ENCODE measurements around the gene MAPT. TPM values are rescaled to one million over a fixed set of nuclear protein-coding genes. Genes with fewer than 3 reads are reported as not detected.

Gene MAPT
- total and polyA plus RNA-seq, 2 of the 4 experiments (the other 2 are of a cell fraction) = 0.18 to 0.19 TPM

DNA sequence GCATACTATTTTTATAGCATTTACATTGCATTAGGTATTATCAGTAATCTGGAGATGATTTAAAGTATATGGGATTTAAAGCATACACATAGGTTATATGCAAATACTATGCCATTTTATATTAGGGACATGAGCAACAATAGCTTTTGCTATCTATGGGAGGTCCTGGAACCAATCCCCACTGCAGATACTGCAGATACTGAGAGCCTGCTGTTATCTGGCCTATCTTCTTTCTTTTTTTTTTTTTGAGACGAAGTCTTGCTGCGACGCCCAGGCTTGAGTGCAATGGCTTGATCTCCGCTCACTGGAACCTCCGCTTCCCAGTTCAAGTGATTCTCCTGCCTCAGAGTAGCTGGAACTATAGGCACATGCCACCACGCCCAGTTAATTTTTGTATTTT lies 142.1 kb downstream of the MAPT start:
- no peak overlapping the region for H3K4me2 ChIP-seq (ENCODE audit: low read depth, low read length)
- no peak overlapping the region for H3K4me3 ChIP-seq (ENCODE audit: insufficient read depth, low read depth, low read length)
- no peak overlapping the region for H3K14ac ChIP-seq (replicated peaks; ENCODE audit: low read depth, low read length)
- H3K18ac ChIP-seq (ENCODE audit: low read depth, low read length) = no peak overlapping the region
- no peak overlapping the region for H3K23ac ChIP-seq (ENCODE audit: low read depth, low read length)
- no peak overlapping the region for H3K56ac ChIP-seq (ENCODE audit: extremely low read depth, insufficient read depth, low read length)
- peaks cover 11% of the 10 kb centered on the region; the same call in 1 of the 2 replicates for H3K9me1 ChIP-seq (ENCODE audit: insufficient read depth, low read length)
- ChIA-PET POLR2A (ENCODE audit: unreplicated experiment) (no interaction called here), CTCF (no interaction called here)
- in situ Hi-C loops (cut with MboI; ENCODE audit: low sequenced_read_pairs) = no loop called here
- H4K5ac ChIP-seq (ENCODE audit: low read depth, low read length) = no peak overlapping the region
- no peak overlapping the region for H3K27ac ChIP-seq (ENCODE audit: insufficient read depth, low read length)
- H3K27me3 ChIP-seq (ENCODE audit: control insufficient read depth, insufficient read depth, low read length) = no peaks in the 10 kb centered on the region
- no peak overlapping the region for H3K4ac ChIP-seq (ENCODE audit: low read depth, low read length)
- no peaks in the 10 kb centered on the region for H3K4me1 ChIP-seq (ENCODE audit: control insufficient read depth, insufficient read depth, low read length)
- no TSS peak for BruUV-seq (replicated peaks)
- no peak overlapping the region for H2AFZ ChIP-seq (replicated peaks; ENCODE audit: low read length, poor library complexity)
- H3K9me3 ChIP-seq (ENCODE audit: control insufficient read depth, insufficient read depth, low read length) = no peaks in the 10 kb centered on the region
- DNase-seq (no peak), ATAC-seq (ENCODE audit: low read depth) (no peak)
- H3K36me3 ChIP-seq (ENCODE audit: control insufficient read depth, insufficient read depth, low read length) = peaks cover 64% of the 10 kb centered on the region
- peaks cover 22 to 30% of the 10 kb centered on the region in 2 experiments for H3K79me1 ChIP-seq (ENCODE audit: low read depth in 1 of 2, low read length in 2 of 2)
- H2AK9ac ChIP-seq (replicated peaks; ENCODE audit: low read depth, low read length, poor library complexity) = no peak overlapping the region
- no peak overlapping the region for H4K8ac ChIP-seq (ENCODE audit: low read depth in 2 of 2, low read length in 2 of 2)
- WGBS, 2 experiments (ENCODE audit: extremely low coverage in 2 of 2, insufficient read length in 1 of 2) = 100% methylated on average over 1 of the region's 6 CpGs; no CpG with 5 or more reads in 1 of the 2 experiments
- H2BK20ac ChIP-seq (ENCODE audit: low read depth, low read length) = no peak overlapping the region
- H4K91ac ChIP-seq (ENCODE audit: insufficient read depth, low read depth, low read length) = no peak overlapping the region
- no peak for TF ChIP-seq MXI1 (IDR thresholded peaks at IDR 0.05; ENCODE audit: borderline replicate concordance, low read depth, low read length)
- no peak for TF ChIP-seq CEBPB (IDR thresholded peaks at IDR 0.05; ENCODE audit: low read depth, low read length)
- TF ChIP-seq, protein P1, sequence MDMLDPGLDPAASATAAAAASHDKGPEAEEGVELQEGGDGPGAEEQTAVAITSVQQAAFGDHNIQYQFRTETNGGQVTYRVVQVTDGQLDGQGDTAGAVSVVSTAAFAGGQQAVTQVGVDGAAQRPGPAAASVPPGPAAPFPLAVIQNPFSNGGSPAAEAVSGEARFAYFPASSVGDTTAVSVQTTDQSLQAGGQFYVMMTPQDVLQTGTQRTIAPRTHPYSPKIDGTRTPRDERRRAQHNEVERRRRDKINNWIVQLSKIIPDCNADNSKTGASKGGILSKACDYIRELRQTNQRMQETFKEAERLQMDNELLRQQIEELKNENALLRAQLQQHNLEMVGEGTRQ (IDR thresholded peaks at IDR 0.05; ENCODE audit: low read depth, low read length) = no peak
- TF ChIP-seq, protein P2, sequence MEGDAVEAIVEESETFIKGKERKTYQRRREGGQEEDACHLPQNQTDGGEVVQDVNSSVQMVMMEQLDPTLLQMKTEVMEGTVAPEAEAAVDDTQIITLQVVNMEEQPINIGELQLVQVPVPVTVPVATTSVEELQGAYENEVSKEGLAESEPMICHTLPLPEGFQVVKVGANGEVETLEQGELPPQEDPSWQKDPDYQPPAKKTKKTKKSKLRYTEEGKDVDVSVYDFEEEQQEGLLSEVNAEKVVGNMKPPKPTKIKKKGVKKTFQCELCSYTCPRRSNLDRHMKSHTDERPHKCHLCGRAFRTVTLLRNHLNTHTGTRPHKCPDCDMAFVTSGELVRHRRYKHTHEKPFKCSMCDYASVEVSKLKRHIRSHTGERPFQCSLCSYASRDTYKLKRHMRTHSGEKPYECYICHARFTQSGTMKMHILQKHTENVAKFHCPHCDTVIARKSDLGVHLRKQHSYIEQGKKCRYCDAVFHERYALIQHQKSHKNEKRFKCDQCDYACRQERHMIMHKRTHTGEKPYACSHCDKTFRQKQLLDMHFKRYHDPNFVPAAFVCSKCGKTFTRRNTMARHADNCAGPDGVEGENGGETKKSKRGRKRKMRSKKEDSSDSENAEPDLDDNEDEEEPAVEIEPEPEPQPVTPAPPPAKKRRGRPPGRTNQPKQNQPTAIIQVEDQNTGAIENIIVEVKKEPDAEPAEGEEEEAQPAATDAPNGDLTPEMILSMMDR (conservative IDR thresholded peaks at IDR 0.05; ENCODE audit: low read depth, low read length) = no peak
- no peak for TF ChIP-seq NFE2L2 (IDR thresholded peaks at IDR 0.05; ENCODE audit: low read depth, low read length)
- no peak for TF ChIP-seq MAZ (IDR thresholded peaks at IDR 0.05; ENCODE audit: borderline replicate concordance, low read depth, low read length)
- TF ChIP-seq, protein P3, sequence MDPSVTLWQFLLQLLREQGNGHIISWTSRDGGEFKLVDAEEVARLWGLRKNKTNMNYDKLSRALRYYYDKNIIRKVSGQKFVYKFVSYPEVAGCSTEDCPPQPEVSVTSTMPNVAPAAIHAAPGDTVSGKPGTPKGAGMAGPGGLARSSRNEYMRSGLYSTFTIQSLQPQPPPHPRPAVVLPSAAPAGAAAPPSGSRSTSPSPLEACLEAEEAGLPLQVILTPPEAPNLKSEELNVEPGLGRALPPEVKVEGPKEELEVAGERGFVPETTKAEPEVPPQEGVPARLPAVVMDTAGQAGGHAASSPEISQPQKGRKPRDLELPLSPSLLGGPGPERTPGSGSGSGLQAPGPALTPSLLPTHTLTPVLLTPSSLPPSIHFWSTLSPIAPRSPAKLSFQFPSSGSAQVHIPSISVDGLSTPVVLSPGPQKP (IDR thresholded peaks at IDR 0.05; ENCODE audit: borderline replicate concordance, low read depth, low read length) = no peak
- TF ChIP-seq BHLHE40 (IDR thresholded peaks at IDR 0.05; ENCODE audit: low read depth, low read length) = no peak
- H4K20me1 ChIP-seq (ENCODE audit: insufficient read depth, low read length) = no peaks in the 10 kb centered on the region; the same call in 1 of the 2 replicates
- H2BK15ac ChIP-seq (ENCODE audit: low read depth, low read length) = no peak overlapping the region
- no peak overlapping the region for H2AK5ac ChIP-seq (ENCODE audit: low read depth, low read length)
- H2BK120ac ChIP-seq (ENCODE audit: low read depth, low read length) = no peak overlapping the region
- intact Hi-C loops (cut with micrococcal nuclease) = no loop called here
- no peak overlapping the region for H2BK5ac ChIP-seq (ENCODE audit: low read depth, low read length, poor library complexity, severe bottlenecking)
- dilution Hi-C loops (cut with HindIII; ENCODE audit: low sequenced_read_pairs, unreplicated experiment) = no loop called here
- no peak overlapping the region for H3K9ac ChIP-seq (ENCODE audit: low read depth, low read length)

Data from IMR-90 (cell line).